Stromal cell of bone marrow (primary cell): ENCODE measurements around the gene ABO.
"Not testable (repeated sequence)": the region's sequence is repeated elsewhere in the genome, so short reads cannot be mapped to it uniquely, and the experiment has no call there.

Experiments used
- DNase-seq: peaks from one replicate; pipeline ENCODE4 v3.0.0-alpha.2; 2012; ENCODE audit warnings: low read depth

ABO gene

DNA sequence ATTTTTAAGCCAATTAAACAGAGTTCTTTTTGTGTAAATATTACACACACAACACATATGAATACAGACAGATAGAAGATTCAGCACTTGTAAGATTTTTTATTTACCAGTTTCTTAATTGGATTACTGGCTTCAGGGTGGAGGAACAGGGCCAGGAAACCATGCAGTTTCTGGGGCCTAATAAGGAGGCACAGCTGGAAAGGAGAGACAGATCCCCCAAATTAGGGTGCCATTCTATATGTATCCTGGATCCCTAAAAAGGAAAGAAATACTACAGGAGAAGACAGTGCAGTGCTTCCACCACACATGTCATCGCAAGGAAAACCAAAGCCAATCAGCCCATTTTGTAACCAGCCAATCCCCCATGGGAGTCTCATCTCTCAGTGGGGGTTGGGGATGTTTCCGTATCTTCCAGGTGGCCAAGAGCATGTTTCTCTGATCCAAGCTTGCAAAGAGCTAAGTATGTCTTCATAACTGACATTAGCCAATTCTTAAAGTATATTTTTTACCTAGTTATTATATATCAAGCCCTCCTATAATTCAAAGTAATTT lies 15.8 kb upstream of the ABO start:
- no peak for DNase-seq

DNA sequence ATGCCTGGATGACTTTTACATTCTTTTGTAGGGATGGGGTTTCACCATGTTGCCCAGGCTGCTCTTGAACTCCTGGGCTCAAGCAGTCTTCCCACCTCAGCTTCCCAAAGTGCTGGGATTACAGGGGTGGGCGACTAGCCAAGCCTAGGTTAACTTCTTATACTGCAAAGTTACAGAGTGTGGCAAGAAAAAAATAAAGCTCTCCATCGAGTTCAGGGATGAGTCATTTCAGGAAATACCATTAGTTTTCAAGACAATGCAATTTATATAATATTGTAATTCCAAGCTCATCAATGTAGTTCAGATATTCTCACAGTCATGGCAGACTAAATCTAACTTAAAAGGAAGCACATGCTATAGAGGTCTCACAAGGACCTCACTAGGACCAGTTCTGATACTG lies 11.5 kb upstream of the ABO start:
- no peak for DNase-seq

DNA sequence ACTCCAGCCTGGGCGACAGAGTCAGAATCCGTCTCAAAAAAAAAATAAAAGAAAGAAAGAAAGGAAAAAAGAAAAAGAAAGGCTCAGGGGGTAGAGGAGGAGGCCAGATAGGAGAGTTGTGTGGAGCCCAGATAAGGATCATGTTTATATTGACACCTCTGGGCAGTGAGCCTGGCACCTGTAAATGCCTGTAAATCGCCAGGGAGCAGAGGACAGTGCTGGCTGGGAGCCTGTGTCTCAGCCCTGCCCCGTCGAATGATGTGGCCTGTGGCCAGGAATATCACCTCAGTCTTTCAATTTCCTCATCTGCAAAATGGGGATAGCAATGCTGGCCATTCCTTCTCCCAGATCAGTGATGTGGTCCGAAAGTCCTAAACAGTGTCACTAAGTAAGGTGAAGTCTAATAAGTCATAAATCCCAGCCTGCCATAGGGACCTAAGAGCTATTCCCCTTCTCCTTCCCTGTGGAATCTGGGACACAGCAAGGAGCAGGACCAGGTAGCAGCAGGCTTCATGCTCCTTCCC lies 10.3 kb upstream of the ABO start:
- no peak for DNase-seq

DNA sequence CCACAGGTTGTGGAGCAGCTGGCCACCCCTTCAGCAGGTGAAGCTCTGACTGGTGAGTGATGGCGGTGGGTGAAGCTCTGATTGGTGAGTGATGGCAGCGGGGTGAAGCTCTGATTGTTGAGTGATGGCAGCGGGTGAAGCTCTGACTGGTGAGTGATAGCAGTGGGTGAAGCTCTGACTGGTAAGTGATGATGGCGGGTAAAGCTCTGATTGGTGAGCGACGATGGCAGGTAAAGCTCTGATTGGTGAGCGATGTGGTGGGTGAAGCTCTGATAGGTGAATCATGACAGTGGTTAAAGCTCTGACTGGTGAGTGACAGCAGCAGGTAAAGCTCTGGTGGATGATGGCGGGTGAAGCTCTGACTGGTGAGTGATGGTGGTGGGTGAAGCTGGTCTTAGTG lies 9.4 kb upstream of the ABO start:
- no peak for DNase-seq

DNA sequence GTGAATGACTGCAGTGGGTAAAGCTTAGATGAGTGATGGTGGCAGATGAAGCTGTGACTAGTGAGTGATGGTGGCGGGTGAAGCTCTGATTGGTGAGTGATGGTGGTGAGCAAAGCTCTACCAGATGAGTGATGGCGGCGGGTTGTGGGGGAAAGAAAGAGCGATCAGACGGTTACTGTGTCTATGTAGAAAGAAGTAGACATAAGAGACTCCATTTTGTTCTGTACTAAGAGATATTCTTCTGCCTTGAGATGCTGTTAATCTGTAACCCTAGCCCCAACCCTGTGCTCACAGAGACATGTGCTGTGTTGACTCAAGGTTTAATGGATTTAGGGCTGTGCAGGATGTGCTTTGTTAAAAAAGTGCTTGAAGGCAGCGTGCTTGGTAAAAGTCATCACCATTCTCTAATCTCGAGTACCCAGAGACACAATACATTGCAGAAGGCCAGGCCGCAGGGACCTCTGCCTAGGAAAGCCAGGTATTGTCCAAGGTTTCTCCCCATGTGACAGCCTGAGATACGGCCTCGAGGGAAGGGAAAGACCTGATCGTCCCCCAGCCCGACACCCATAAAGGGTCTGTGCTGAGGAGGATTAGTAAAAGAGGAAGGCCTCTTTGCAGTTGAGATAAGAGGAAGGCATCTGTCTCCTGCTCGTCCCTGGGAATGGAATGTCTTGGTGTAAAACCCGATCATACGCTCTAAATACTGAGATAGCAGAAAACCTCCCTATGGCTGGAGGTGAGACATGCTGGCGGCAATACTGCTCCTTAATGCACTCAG lies 8.4 kb upstream of the ABO start:
- not testable (repeated sequence) for DNase-seq

DNA sequence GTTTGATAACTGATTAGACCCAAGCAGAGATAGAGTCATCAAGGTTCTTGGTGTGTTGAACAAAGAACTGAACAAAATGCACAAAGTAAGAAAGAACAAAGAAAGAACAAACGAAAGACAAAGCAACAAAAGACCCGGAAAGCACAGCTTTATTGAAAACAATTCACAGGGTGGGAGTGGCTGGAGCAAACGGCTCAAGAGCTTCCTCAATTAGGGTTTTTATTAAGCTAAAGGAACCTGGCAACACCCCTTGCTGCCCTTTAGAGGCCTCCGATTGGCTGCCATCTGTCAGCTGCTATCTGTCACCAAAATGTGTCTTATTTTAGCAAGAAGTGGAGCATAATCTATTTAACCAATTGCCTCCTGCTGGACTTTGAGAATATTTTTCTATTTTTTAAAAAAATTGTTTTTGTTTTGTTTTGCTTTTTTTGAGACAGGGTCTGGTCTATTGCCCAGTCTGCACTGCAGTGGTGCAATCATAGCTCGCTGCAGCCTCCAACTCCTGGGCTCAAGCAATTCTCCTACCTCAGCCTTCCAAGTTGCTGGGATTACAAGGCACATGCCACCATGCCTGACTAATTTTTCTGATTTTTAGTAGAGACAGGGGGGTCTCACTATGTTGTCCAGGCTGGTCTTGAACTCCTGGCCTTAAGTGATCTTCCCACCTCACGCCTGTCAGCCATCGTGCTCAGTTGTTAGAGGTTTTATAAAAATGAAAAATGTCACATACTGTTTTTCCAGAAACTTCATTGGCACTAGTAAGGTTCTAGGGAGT lies 7.7 kb upstream of the ABO start:
- no peak for DNase-seq

DNA sequence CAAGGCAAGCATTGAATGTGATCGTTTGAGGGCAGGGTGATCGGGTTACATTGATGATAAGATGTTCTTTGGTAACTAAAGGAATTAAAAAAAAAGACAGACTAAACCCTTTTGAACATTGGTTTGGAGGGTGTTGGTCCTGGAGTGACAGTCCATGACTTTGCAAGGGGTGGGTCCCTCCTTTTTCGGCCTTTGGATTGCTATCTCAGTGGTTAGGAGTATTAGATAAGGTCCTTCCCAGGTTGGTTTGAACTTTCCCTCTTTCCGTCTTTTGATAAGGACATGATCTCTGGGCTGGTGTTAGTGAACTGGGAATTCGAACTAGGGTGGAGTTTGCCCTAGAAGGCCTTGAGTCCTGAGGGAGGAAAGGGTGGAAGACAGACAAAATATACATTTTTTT lies 5.4 kb upstream of the ABO start:
- no peak for DNase-seq

DNA sequence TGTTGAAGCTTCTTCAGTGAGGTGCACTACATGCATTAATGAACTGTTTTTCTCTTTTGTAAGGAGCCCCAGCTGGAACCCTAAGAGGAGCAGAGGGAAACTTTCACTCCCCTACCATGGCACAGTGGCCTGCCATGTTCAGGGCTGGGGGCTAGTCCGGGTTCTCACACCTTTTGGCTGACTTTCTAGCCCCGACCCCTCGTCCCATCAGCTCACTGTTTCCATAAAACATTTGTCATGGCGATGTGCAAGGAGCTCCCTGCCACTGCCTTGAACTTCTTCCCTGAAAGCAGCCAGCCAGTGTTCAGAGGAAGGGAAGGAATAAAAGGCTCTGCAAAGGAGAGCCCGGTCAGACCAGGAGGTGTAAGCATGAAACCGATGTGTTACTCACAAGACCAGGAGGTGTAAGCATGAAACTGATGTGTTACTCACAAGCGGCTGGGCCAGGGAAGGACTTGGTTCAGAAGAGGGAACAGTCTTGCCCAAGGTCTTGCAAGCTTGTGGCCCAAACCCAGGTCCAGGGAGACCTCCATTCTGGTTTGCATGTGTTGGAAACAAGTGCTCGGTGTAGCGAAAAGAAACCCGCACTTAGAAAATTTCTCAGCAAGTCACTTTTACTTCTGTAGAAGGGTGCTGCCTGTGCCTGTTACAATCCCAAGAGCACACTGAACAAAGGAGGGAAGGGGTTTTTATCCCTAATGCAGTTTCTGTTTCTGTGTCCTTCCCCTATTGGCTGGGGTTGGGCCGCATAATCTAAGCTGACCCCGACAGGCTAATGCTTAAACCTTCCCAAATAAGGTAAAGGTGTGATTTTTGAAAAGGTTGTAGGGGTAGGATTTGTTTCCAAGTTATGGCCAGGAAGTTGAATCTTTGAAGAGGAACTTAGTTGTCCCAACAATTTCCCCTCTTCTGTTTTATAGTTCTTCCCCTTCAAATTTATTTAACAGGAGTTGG lies 3.4 kb upstream of the ABO start:
- DNase-seq = no peak

DNA sequence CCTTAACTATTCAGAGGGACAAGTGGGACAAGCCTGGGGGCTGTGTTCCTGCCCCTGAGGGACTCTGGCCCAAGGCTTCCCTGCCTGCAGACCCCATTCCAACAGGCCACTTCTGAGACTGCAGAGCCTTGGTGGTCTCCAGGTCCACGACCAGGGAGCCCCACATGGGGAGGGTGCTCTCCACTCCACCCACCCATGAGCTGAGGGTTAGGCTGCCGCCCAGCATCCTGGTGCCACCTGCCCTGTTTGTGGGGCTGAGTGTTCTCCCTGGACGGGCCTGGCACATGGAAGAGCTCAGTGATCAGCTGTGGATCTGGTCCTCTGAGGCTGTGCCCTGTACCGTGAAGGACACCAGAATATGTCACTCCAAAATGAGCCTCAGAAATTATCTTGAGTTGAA lies 2.5 kb upstream of the ABO start:
- DNase-seq = no peak

DNA sequence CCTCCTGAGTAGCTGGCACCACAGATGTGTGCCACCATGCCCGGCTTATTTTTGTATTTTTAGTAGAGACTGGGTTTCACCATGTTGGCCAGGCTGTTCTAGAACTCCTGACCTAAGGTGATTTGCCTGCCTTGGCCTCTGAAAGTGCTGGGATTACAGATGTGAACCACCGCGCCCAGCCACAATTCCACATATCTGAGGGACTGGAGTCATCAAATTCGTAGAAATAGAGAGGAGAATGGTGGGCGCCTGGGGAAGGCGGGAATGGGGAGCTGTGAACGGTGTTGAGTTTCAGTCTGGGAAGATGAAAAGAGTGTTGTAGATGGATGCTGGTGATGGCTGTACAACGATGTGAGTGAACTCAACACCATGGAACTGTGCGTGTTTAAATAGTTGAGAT lies 1.9 kb upstream of the ABO start:
- no peak for DNase-seq

DNA sequence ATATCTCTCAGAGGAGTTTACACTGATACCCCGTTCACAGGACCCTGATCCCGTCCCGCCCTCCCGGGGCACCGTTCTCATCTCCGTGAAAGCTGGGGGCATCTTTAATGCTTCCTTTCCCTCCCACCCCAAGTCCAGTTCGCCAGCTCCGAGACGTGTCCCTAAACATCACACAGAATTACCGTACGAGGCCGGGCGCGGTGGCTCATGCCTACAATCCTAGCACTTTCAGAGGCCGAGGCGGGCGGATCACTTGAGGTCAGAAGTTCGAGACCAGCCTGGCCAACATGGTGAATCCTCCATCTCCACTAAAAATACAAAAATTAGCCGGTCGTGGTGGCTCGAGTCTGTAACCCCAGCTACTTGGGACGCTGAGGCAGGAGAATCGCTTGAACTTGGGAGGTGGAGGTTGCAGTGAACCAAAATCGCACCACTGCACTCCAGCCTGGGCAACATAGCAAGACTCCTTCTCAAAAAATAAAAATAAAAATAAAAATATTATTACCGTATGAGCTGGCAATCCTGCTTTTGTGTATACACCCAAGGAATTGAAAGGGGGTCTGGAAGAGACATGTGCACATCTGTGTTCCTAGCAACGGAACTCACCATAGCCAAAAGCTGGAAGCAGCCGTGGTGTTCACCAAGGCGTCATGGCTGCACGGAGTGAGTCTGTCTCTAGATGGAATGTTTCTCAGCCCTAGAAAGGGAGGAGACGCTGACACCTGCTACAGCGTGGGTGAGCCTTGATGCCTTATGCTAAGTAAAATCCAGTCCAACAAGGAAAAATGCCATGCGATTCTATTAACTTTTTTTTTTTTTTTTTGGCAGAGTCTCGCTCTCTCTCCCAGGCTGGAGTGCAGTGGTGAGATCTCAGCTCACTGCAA lies 1.2 kb upstream of the ABO start:
- no peak for DNase-seq

DNA sequence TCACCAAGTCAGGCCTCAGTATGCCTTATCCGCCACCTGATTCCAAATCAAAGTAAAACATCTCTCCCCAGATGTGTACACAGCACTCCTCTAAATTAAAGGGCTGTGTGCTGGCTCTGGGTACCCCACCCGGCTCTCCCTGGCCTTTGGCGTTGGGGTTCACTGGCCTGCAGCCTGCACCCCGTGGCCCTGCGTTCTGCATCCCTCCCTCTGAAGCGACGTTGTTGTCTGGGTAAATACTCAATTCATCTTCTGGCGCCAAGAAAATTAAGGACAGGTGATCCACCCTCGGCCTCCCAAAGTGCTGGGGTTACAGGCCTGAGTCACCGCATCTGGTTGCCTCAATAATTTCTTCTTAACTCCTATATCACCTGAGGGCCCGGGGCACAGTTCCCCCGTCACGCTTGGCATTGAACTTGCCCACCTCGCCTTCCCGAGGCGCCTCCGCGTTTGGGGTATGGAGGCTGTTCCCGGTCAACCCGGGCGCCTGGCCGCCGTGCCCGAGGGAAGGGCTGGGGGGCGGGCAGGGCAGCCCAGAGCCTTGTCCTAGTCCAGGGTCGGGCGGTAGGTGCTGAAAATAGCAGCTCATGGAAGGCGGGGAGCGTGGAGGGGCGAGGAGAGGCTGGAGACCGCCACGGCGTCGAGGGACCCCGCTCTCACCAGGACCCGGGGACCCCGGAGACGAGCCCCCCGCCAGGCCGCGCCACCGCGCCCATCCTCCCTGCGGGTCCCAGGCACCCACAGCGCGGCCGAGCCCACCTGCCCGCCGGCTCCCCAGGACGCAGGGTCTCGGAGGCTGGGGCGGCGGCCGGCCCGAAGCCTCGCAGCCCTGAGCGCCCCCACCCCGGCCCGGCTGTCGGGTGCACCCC lies 531 bp downstream of the ABO start:
- no peak for DNase-seq

DNA sequence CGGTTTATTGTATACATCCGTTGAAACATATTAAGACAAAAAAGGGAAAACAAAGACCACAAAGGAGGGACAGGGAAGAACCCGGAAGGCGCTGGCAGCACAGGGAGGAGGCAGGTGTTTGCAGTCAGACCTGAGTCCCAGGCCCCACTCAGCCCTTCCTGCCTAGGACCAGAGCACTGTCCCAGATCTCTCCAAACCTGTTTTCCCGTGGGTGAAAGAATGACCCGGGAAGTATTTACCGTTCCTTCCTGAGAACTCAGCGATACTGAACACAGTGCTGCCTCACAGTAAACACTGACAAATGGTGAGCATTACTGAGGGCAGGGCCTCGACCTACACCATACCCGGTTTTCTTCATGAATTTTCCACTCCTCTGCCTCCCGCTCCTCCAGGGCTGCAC lies 1.2 kb downstream of the ABO start:
- no peak for DNase-seq

DNA sequence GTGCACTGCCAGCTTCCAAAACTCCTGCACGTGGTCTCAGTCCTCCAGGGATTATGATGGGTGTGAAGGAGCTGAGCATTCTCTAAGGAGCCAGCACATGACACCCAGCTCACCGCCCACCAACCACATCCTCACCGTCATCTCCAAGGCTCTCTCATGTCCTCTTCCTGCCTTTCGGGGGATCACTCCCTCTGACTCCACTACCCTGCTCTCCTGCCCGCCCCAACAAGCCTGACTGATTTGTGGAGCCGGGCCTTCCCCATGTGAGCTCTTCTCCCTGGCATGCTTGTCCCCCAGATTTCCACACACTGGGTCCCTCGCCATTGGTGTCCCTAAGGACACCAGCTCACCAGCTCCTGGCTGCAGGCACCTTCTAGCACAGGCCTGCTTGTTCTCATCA lies 1.9 kb downstream of the ABO start:
- DNase-seq = no peak

DNA sequence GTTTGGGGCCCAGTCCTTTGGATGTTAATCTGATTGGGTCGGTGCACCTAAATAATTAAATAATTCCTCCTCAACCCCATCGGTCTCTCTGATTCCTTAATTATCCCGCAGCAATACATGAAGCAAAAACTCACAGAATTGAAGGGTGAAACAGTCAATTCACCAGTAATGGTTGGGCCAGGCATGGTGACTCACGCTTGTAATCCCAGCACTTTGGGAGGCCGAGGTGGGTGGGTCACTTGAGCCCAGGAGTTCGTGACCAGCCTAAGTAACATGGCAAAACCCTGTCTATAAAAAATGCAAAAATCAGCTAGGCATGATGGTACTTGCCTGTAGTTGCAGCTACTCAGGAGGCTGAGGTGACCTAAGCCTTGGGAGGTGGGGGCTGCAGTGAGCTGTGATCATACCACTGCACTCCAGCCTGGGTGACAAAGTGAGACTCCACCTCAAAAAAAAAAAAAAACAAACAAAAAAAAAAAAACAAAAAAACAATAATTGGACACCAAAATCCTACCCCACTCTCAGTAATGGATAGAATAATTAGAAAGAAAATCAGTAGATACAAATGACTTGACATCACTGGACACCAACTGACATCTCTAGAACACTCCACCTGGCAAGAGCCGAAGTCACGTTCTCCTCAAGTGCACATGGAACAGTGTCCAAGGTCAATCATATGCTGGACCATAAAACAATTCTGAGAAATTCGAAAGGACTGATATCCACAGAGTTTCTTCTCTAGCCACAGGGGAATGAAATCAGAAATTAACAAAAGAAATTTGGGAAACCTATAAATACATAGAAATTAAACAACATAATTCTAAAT lies 5.3 kb downstream of the ABO start:
- no peak for DNase-seq

DNA sequence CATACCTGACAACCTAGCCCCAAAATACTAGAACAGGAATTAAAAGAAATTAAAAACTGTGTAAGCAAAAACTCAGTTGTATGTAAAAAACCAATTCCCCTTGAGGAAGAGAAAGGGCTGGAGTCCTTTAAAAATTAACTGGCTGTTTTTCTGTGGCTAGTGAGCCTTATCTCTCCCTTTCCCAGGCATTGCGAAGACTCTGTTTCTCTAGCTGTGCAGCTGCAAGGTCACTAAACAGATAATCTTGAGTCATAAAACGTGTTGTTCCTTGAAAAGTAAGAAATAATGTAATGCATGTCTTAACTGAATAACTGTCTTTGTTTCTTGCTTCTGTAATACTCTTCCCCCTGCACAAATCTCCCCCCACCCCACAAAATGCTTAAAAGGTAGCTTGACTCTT lies 5.9 kb downstream of the ABO start:
- DNase-seq = not testable (repeated sequence)

DNA sequence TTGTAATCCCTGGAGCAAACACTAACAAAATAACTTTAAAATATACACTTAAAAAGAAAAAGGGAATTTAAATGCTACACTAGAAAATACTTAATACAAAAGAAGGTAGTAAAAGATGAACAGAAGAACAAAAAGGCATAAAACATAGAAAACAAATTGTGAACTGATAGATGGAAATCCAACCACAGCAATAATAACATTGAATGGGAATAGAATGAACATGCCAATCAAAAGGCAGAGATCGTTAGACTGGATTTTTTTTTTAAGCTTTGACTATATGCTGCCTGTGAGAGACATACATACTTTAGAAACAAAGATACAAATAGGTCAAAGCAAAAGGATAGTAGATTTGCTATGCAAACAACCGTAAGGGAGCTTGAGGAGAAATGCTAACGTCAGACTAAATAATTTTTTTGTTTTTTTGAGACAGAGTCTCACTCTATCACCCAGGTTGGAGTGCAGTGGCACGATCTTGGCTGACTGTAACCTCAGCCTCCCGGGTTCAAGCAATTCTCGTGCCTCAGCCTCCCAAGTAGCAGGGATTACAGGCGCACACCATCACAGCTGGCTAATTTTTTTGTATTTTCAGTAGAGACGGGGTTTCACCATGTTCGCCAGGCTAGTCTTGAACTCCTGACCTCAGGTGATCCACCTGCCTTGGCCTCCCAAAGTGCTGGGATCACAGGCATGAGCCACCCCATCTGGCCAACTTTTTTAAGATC lies 6.5 kb downstream of the ABO start:
- no peak for DNase-seq

DNA sequence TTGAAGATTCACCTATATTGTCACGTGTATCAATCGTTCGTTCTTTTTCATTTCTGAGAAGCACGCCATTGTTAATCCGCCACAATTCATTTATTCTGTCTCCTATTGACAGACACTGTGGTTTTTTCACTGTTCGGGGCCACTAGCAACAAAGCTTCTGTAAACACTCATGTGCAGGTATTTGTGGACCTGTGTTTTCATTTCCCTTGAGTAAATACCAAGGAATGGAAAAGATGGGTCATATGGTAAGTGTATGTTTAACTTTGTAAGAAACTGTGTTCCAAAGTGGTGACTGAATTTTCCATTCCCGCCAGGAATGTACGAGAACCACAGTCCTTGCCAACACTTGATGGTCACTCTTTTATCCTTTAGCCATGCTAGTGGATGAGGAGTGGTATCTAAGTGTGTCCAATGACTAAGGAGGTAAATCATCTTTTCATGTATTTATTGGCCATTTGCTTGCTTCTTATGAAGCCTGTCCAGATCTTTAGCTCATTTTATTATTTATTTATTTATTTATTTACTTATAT lies 10.7 kb downstream of the ABO start:
- no peak for DNase-seq
